ENCODE measurements around the gene CALCB. TPM values are rescaled to one million over a fixed set of nuclear protein-coding genes. Genes with fewer than 3 reads are reported as not detected.

CALCB gene
- polyA plus RNA-seq, 1 donor from 2014 or later, result not detected

GRCh38 chr11:15113381-15113780 is 40.0 kb downstream of the CALCB start:
- TF ChIP-seq EZH2 (IDR thresholded peaks at IDR 0.05; ENCODE audit: borderline replicate concordance, insufficient read depth, low read length, poor library complexity, severe bottlenecking) (no peak), REST (IDR thresholded peaks at IDR 0.05; ENCODE audit: borderline replicate concordance) (no peak), RAD21 (conservative IDR thresholded peaks at IDR 0.05) (no peak)
- no peak overlapping the region for H3K27ac ChIP-seq (ENCODE audit: low read length)
- no peaks in the 10 kb centered on the region for H3K9me2 ChIP-seq (ENCODE audit: insufficient read depth, low read length)
- no peaks in the 10 kb centered on the region for H3K9me3 ChIP-seq (ENCODE audit: low read length)
- no peak overlapping the region for H3K4me3 ChIP-seq (ENCODE audit: low read length)
- H3F3A ChIP-seq (ENCODE audit: insufficient read depth, low read length, poor library complexity, severe bottlenecking), result no peaks in the 10 kb centered on the region
- no peaks in the 10 kb centered on the region for H3K36me3 ChIP-seq (ENCODE audit: insufficient read depth, low read length)
- no peak overlapping the region for H2AFZ ChIP-seq (ENCODE audit: low read depth, low read length)
- no peaks in the 10 kb centered on the region for H4K20me1 ChIP-seq (ENCODE audit: insufficient read depth)
- H3K9ac ChIP-seq (ENCODE audit: low read length), result no peak overlapping the region
- H3K4me2 ChIP-seq (ENCODE audit: low read length), result no peak overlapping the region
- no peaks in the 10 kb centered on the region for H3K79me2 ChIP-seq (replicated peaks; ENCODE audit: insufficient read depth, low read length)
- H3K27me3 ChIP-seq (ENCODE audit: insufficient read depth, low read depth, low read length), result peaks cover 9% of the 10 kb centered on the region

GRCh38 chr11:15114501-15115475 is 41.4 kb downstream of the CALCB start, which contains the start of gene INSC:
TSS of gene INSC (plus strand) at chr11:15114923. CDS start at chr11:15149175, 34,252 bp downstream.
- H3K79me2 ChIP-seq (replicated peaks; ENCODE audit: insufficient read depth, low read length), result no peaks in the 10 kb centered on the region
- peak within 1 kb of the TSS; percentile 36 for H3K9ac ChIP-seq (ENCODE audit: low read length)
- no peaks in the 10 kb centered on the region for H3K9me3 ChIP-seq (ENCODE audit: low read length)
- H3K36me3 ChIP-seq (ENCODE audit: insufficient read depth, low read length), result no peaks in the 10 kb centered on the region
- no peaks in the 10 kb centered on the region for H4K20me1 ChIP-seq (ENCODE audit: insufficient read depth)
- H3K9me2 ChIP-seq (ENCODE audit: insufficient read depth, low read length), result no peaks in the 10 kb centered on the region
- no peak within 1 kb of the TSS for H2AFZ ChIP-seq (ENCODE audit: low read depth, low read length)
- H3K4me2 ChIP-seq (ENCODE audit: low read length), result no peak within 1 kb of the TSS
- H3K27me3 ChIP-seq (ENCODE audit: insufficient read depth, low read depth, low read length), result peaks cover 9% of the 10 kb centered on the region
- no peak for TF ChIP-seq POLR2AphosphoS5 (IDR thresholded peaks at IDR 0.05)
- no peak for TF ChIP-seq CTCF (IDR thresholded peaks at IDR 0.05; ENCODE audit: poor library complexity, severe bottlenecking)
- no peak for TF ChIP-seq REST (IDR thresholded peaks at IDR 0.05; ENCODE audit: borderline replicate concordance)
- no peak for TF ChIP-seq EP300 (conservative IDR thresholded peaks at IDR 0.05; ENCODE audit: poor library complexity, severe bottlenecking)
- TF ChIP-seq TAF1 (IDR thresholded peaks at IDR 0.05; ENCODE audit: low read depth), result no peak
- no peak for TF ChIP-seq RAD21 (conservative IDR thresholded peaks at IDR 0.05)
- TF ChIP-seq SMC3 (conservative IDR thresholded peaks at IDR 0.05; ENCODE audit: poor library complexity), result no peak
- no peak for TF ChIP-seq MXI1 (conservative IDR thresholded peaks at IDR 0.05; ENCODE audit: poor library complexity, severe bottlenecking)
- TF ChIP-seq EZH2 (IDR thresholded peaks at IDR 0.05; ENCODE audit: borderline replicate concordance, insufficient read depth, low read length, poor library complexity, severe bottlenecking), result no peak
- H3K27ac ChIP-seq (ENCODE audit: low read length), result no peak within 1 kb of the TSS
- H3K4me3 ChIP-seq (ENCODE audit: low read length), result peak within 1 kb of the TSS; percentile 62
- H3F3A ChIP-seq (ENCODE audit: insufficient read depth, low read length, poor library complexity, severe bottlenecking), result no peaks in the 10 kb centered on the region

Measured in neural cell (in vitro differentiated cells).